Activated naive CD8-positive, alpha-beta T cell treated with anti-CD3 and anti-CD28 coated beads for 36 hours (primary cell): ENCODE results near the gene KCNH4. TPM values are rescaled to one million over a fixed set of nuclear protein-coding genes. Genes with fewer than 3 reads are reported as not detected.
"Not testable (repeated sequence)": the region's sequence is repeated elsewhere in the genome, so short reads cannot be mapped to it uniquely, and the experiment has no call there.

ENCODE experiments used
- DNase-seq: peaks from one replicate; pipeline ENCODE4 v3.0.0; 2021
- H3K27ac Mint-ChIP-seq: one replicate; pipeline ENCODE4 v1.8.0; 2022; ENCODE audit warnings: mild to moderate bottlenecking, moderate library complexity, mixed read lengths
- H3K27me3 Mint-ChIP-seq: one replicate; pipeline ENCODE4 v1.8.0; 2022; ENCODE audit warnings: mild to moderate bottlenecking, mixed read lengths
- H3K36me3 Mint-ChIP-seq: one replicate; pipeline ENCODE4 v1.8.0; 2021; ENCODE audit warnings: mild to moderate bottlenecking, mixed read lengths
- H3K4me1 Mint-ChIP-seq: one replicate; pipeline ENCODE4 v1.8.0; 2021; ENCODE audit warnings: mixed read lengths
- H3K4me3 Mint-ChIP-seq: one replicate; pipeline ENCODE4 v1.8.0; 2022; ENCODE audit warnings: mild to moderate bottlenecking, moderate library complexity, mixed read lengths
- H3K9me3 Mint-ChIP-seq: one replicate; pipeline ENCODE4 v1.8.0; 2022; ENCODE audit warnings: mixed read lengths
- total RNA-seq, 2 experiments: library from RNA; stranded (reverse); gene quantifications; one replicate each; pipeline ENCODE4 v1.2.3, GENCODE V29; 2021

Gene KCNH4
- total RNA-seq, 2 experiments from 2014 or later = 0.39 to 0.44 TPM

- Mint-ChIP-seq H3K36me3 (peaks cover 8% of the 10 kb centered on the region), H3K27me3 (no peaks in the 10 kb centered on the region), H3K4me3 (no peak overlapping the region), H3K9me3 (no peaks in the 10 kb centered on the region), H3K4me1 (peaks cover 35% of the 10 kb centered on the region), H3K27ac (no peak overlapping the region)
- DNase-seq = no peak
These were observed 38.5 kb downstream of the KCNH4 start for GRCh38 chr17:42142371-42142896.

- peaks cover 42% of the 10 kb centered on the region for H3K4me1 Mint-ChIP-seq
- peaks cover 6% of the 10 kb centered on the region for H3K36me3 Mint-ChIP-seq
- H3K27me3 Mint-ChIP-seq = no peaks in the 10 kb centered on the region
- no peak for DNase-seq
- H3K4me3 Mint-ChIP-seq = no peak overlapping the region
- no peak overlapping the region for H3K27ac Mint-ChIP-seq
- H3K9me3 Mint-ChIP-seq = no peaks in the 10 kb centered on the region
These were observed 39.6 kb downstream of the KCNH4 start for GRCh38 chr17:42141382-42141781.

GRCh38 chr17:42140690-42141089 lies 40.3 kb downstream of the KCNH4 start:
- not testable (repeated sequence) for H3K36me3 Mint-ChIP-seq, H3K27me3 Mint-ChIP-seq, H3K4me3 Mint-ChIP-seq, H3K27ac Mint-ChIP-seq, DNase-seq, H3K9me3 Mint-ChIP-seq
- H3K4me1 Mint-ChIP-seq = peaks cover 49% of the 10 kb centered on the region

- Mint-ChIP-seq H3K4me1 (peaks cover 61% of the 10 kb centered on the region), H3K27ac (no peak overlapping the region), H3K27me3 (no peaks in the 10 kb centered on the region), H3K9me3 (no peaks in the 10 kb centered on the region), H3K36me3 (peaks cover 13% of the 10 kb centered on the region), H3K4me3 (no peak overlapping the region)
- DNase-seq = no peak
These were observed 42.0 kb downstream of the KCNH4 start for GRCh38 chr17:42138749-42139492.

GRCh38 chr17:42136654-42137051 lies 44.3 kb downstream of the KCNH4 start:
- Mint-ChIP-seq H3K36me3 (peaks cover 9% of the 10 kb centered on the region), H3K9me3 (no peaks in the 10 kb centered on the region), H3K27ac (no peak overlapping the region), H3K4me1 (peaks cover 69% of the 10 kb centered on the region), H3K27me3 (no peaks in the 10 kb centered on the region), H3K4me3 (no peak overlapping the region)
- DNase-seq = no peak

- H3K4me1 Mint-ChIP-seq = peaks cover 67% of the 10 kb centered on the region
- no peaks in the 10 kb centered on the region for H3K27me3 Mint-ChIP-seq
- peak overlapping the region; percentile 38 for H3K27ac Mint-ChIP-seq
- H3K9me3 Mint-ChIP-seq = no peaks in the 10 kb centered on the region
- H3K36me3 Mint-ChIP-seq = peaks cover 11% of the 10 kb centered on the region
- no peak overlapping the region for H3K4me3 Mint-ChIP-seq
- no peak for DNase-seq
These were observed 45.0 kb downstream of the KCNH4 start for GRCh38 chr17:42135664-42136653.

GRCh38 chr17:42135151-42135550 lies 45.8 kb downstream of the KCNH4 start:
- no peak overlapping the region for H3K27ac Mint-ChIP-seq
- no peaks in the 10 kb centered on the region for H3K27me3 Mint-ChIP-seq
- H3K9me3 Mint-ChIP-seq = no peaks in the 10 kb centered on the region
- H3K36me3 Mint-ChIP-seq = peaks cover 9% of the 10 kb centered on the region
- no peak for DNase-seq
- peaks cover 64% of the 10 kb centered on the region for H3K4me1 Mint-ChIP-seq
- H3K4me3 Mint-ChIP-seq = no peak overlapping the region

- Mint-ChIP-seq H3K27ac (peak overlapping the region; percentile 15), H3K4me3 (no peak overlapping the region), H3K4me1 (peaks cover 55% of the 10 kb centered on the region), H3K36me3 (peaks cover 12% of the 10 kb centered on the region), H3K27me3 (no peaks in the 10 kb centered on the region), H3K9me3 (no peaks in the 10 kb centered on the region)
- no peak for DNase-seq
These were observed 47.4 kb downstream of the KCNH4 start for GRCh38 chr17:42133461-42134041.

- Mint-ChIP-seq H3K27ac (peak overlapping the region; percentile 54), H3K27me3 (no peaks in the 10 kb centered on the region), H3K9me3 (no peaks in the 10 kb centered on the region), H3K4me1 (peaks cover 57% of the 10 kb centered on the region), H3K4me3 (no peak overlapping the region), H3K36me3 (peaks cover 18% of the 10 kb centered on the region)
- peak; percentile 36 for DNase-seq
These were observed 48.0 kb downstream of the KCNH4 start for GRCh38 chr17:42132941-42133340.

GRCh38 chr17:42131981-42132432 lies 48.9 kb downstream of the KCNH4 start:
- no peaks in the 10 kb centered on the region for H3K9me3 Mint-ChIP-seq
- H3K27ac Mint-ChIP-seq = no peak overlapping the region
- no peaks in the 10 kb centered on the region for H3K27me3 Mint-ChIP-seq
- no peak overlapping the region for H3K4me3 Mint-ChIP-seq
- peaks cover 22% of the 10 kb centered on the region for H3K36me3 Mint-ChIP-seq
- peaks cover 55% of the 10 kb centered on the region for H3K4me1 Mint-ChIP-seq
- no peak for DNase-seq

GRCh38 chr17:42131232-42131631 lies 49.7 kb downstream of the KCNH4 start:
- H3K4me3 Mint-ChIP-seq = no peak overlapping the region
- no peaks in the 10 kb centered on the region for H3K9me3 Mint-ChIP-seq
- no peak for DNase-seq
- H3K27ac Mint-ChIP-seq = peak overlapping the region; percentile 7
- peaks cover 48% of the 10 kb centered on the region for H3K4me1 Mint-ChIP-seq
- peaks cover 22% of the 10 kb centered on the region for H3K36me3 Mint-ChIP-seq
- no peaks in the 10 kb centered on the region for H3K27me3 Mint-ChIP-seq

GRCh38 chr17:42130310-42130936 lies 50.5 kb downstream of the KCNH4 start:
- Mint-ChIP-seq H3K4me1 (peaks cover 40% of the 10 kb centered on the region), H3K36me3 (peaks cover 19% of the 10 kb centered on the region), H3K9me3 (no peaks in the 10 kb centered on the region)

GRCh38 chr17:42129109-42129837 lies 51.7 kb downstream of the KCNH4 start:
- H3K27me3 Mint-ChIP-seq = no peaks in the 10 kb centered on the region
- H3K4me3 Mint-ChIP-seq = no peak overlapping the region
- H3K4me1 Mint-ChIP-seq = peaks cover 35% of the 10 kb centered on the region
- H3K36me3 Mint-ChIP-seq = peaks cover 17% of the 10 kb centered on the region
- no peak for DNase-seq
- H3K27ac Mint-ChIP-seq = peak overlapping the region; percentile 85
- H3K9me3 Mint-ChIP-seq = no peaks in the 10 kb centered on the region

More at GRCh38 chr17:42130310-42130936, 50.5 kb downstream of the KCNH4 start:
- DNase-seq = no peak
- no peaks in the 10 kb centered on the region for H3K27me3 Mint-ChIP-seq
- H3K27ac Mint-ChIP-seq = peak overlapping the region; percentile 3
- no peak overlapping the region for H3K4me3 Mint-ChIP-seq

- H3K4me3 Mint-ChIP-seq = no peak overlapping the region
- H3K9me3 Mint-ChIP-seq = no peaks in the 10 kb centered on the region
- H3K4me1 Mint-ChIP-seq = peaks cover 16% of the 10 kb centered on the region
- H3K27ac Mint-ChIP-seq = peak overlapping the region; percentile 85
- DNase-seq = no peak
- H3K27me3 Mint-ChIP-seq = no peaks in the 10 kb centered on the region
- H3K36me3 Mint-ChIP-seq = peaks cover 21% of the 10 kb centered on the region
These were observed 53.5 kb downstream of the KCNH4 start for GRCh38 chr17:42127414-42127813.
